HCT116 (cell line): ENCODE measurements around the gene KBTBD13. TPM values are rescaled to one million over a fixed set of nuclear protein-coding genes. Genes with fewer than 3 reads are reported as not detected.

ENCODE experiments used
- ATAC-seq: fragments of 200-7000 bp; cut with Tn5 transposase; 2 replicates; pipeline ENCODE4 v1.9.1; 2020; ENCODE audit warnings: mild to moderate bottlenecking, moderate library complexity
- BruUV-seq: library from RNA; stranded (reverse); fragments of 400-500 nt; replicated peaks from 2 replicates; lab custom pipeline; 2021; lab: Mats Ljungman, UMichigan
- CTCF ChIA-PET: fragments of 300-600 bp; sonication (Branson Sonifier 250); formaldehyde crosslinking; loops from one replicate; lab custom pipeline; 2021; ENCODE audit warnings: antibody characterized with exemption; lab: Charles Lee
- POLR2A ChIA-PET: fragments of 300-600, 350-600 bp; sonication (Branson Sonifier 250); formaldehyde crosslinking; loops from one replicate; lab custom pipeline; 2021; ENCODE audit warnings: antibody characterized with exemption; lab: Charles Lee
- RAD21 ChIA-PET, 2 experiments: fragments of 300-600 bp; sonication (Branson Sonifier 250); formaldehyde crosslinking; loops; one replicate each; lab custom pipeline; 2023; ENCODE audit warnings: low total read pairs in 2 of 2; ENCODE audit not compliant: uncharacterized antibody in 2 of 2, unreplicated experiment in 2 of 2, low non-redundant PET in 1 of 2; lab: Charles Lee
- DNase-seq: peaks from one replicate; pipeline ENCODE4 v3.0.0-alpha.2; 2010; ENCODE audit warnings: low read depth, low spot score
- H2AFZ ChIP-seq: fragments of 200-600 bp; shearing (Covaris generic), sonication (generic); 2 replicates; pipeline ENCODE4 v1.6.1; 2017; ENCODE audit warnings: low read depth, mixed run types, mixed read lengths, antibody characterized with exemption, low read length; ENCODE audit not compliant: poor library complexity, severe bottlenecking
- H3K27ac ChIP-seq: 2 replicates; pipeline ENCODE4 v1.5.1; 2012; ENCODE audit warnings: low read depth, low read length
- H3K27me3 ChIP-seq: fragments of 200-600 bp; sonication (generic); 2 replicates; pipeline ENCODE4 v1.6.1; 2016; ENCODE audit warnings: mixed run types, low read length, mixed read lengths; ENCODE audit not compliant: insufficient read depth
- H3K36me3 ChIP-seq, 2 experiments: fragments of 200-500 bp in 1 of 2; fragments of 200-600 bp in 1 of 2; sonication (Bioruptor generic) in 1 of 2; sonication (generic) in 1 of 2; 2 replicates each; pipeline versions ENCODE4 v1.5.1 to v1.6.1; 2014 to 2016; ENCODE audit warnings: low read length in 2 of 2, inconsistent platforms in 1 of 2, mixed read lengths in 1 of 2, mixed run types in 1 of 2; ENCODE audit not compliant: insufficient read depth in 2 of 2, control insufficient read depth in 1 of 2
- H3K4me1 ChIP-seq, 2 experiments: fragments of 200-600 bp in 1 of 2; sonication (generic) in 1 of 2; 2 replicates each; pipeline versions ENCODE4 v1.5.1 to v1.6.1; 2012 to 2017; ENCODE audit warnings: low read length in 2 of 2, inconsistent platforms in 1 of 2, mild to moderate bottlenecking in 1 of 2, mixed read lengths in 1 of 2, mixed run types in 1 of 2, moderate library complexity in 1 of 2; ENCODE audit not compliant: insufficient read depth in 2 of 2, control insufficient read depth in 1 of 2
- H3K4me2 ChIP-seq: fragments of 200-600 bp; sonication (generic); 2 replicates; pipeline ENCODE4 v1.6.1; 2017; ENCODE audit warnings: mixed run types, low read length, mixed read lengths
- H3K4me3 ChIP-seq, 2 experiments: fragments of 200-600 bp in 1 of 2; sonication (generic) in 1 of 2; replicated peaks in 1 of 2; 2 replicates each; pipeline ENCODE4 v1.5.1; 2011 to 2016; ENCODE audit warnings: low read length in 2 of 2, control low read depth in 1 of 2, low read depth in 1 of 2, mild to moderate bottlenecking in 1 of 2, mixed read lengths in 1 of 2, mixed run types in 1 of 2
- H3K79me2 ChIP-seq: fragments of 200-600 bp; sonication (generic); 2 replicates; pipeline ENCODE4 v1.6.1; 2017; ENCODE audit warnings: mild to moderate bottlenecking, mixed run types, low read length, moderate library complexity, mixed read lengths; ENCODE audit not compliant: insufficient read depth
- H3K9ac ChIP-seq: fragments of 200-600 bp; sonication (generic); 2 replicates; pipeline ENCODE4 v1.6.1; 2016; ENCODE audit warnings: low read length, mixed read lengths
- H3K9me2 ChIP-seq: fragments of 200-600 bp; sonication (generic), shearing (Covaris generic); 2 replicates; pipeline ENCODE4 v1.6.1; 2017; ENCODE audit warnings: mixed run types, mild to moderate bottlenecking, moderate library complexity; ENCODE audit not compliant: insufficient read depth
- H3K9me3 ChIP-seq, 2 experiments: fragments of 200-500 bp in 1 of 2; fragments of 200-600 bp in 1 of 2; sonication (Bioruptor generic) in 1 of 2; sonication (generic) in 1 of 2; 2 replicates each; pipeline ENCODE4 v1.6.1; 2014 to 2017; ENCODE audit warnings: low read length in 2 of 2, mixed read lengths in 2 of 2, inconsistent platforms in 1 of 2, low read depth in 1 of 2, mild to moderate bottlenecking in 1 of 2, mixed run types in 1 of 2, moderate library complexity in 1 of 2; ENCODE audit not compliant: control insufficient read depth in 1 of 2, insufficient read depth in 1 of 2
- H4K20me1 ChIP-seq: fragments of 200-600 bp; sonication (generic), shearing (Covaris generic); 2 replicates; pipeline ENCODE4 v1.6.1; 2017; ENCODE audit warnings: mixed run types, mild to moderate bottlenecking, moderate library complexity; ENCODE audit not compliant: insufficient read depth
- ATF3 ChIP-seq: IDR thresholded peaks from 2 replicates; pipeline ENCODE4 v1.6.1; 2012
- CEBPB ChIP-seq: IDR thresholded peaks from 2 replicates; pipeline ENCODE4 v1.6.1; 2012; ENCODE audit warnings: low read depth
- EGR1 ChIP-seq: IDR thresholded peaks from 2 replicates; pipeline ENCODE4 v1.6.1; 2012; ENCODE audit warnings: low read depth
- ELF1 ChIP-seq: IDR thresholded peaks from 2 replicates; pipeline ENCODE4 v1.6.1; 2012; ENCODE audit warnings: low read depth, borderline replicate concordance
- EZH2phosphoT487 ChIP-seq: fragments of 200-600 bp; IDR thresholded peaks from 2 replicates; pipeline ENCODE4 v1.6.1; 2018; ENCODE audit warnings: antibody characterized with exemption, borderline replicate concordance
- MAX ChIP-seq: IDR thresholded peaks from 2 replicates; pipeline ENCODE4 v1.6.1; 2012
- POLR2A ChIP-seq: IDR thresholded peaks from 2 replicates; pipeline ENCODE4 v1.7.0; 2011; ENCODE audit warnings: borderline replicate concordance; ENCODE audit not compliant: insufficient read depth, insufficient read length; ENCODE audit errors: extremely low read depth
- RAD21 ChIP-seq: IDR thresholded peaks from 2 replicates; pipeline ENCODE4 v1.6.1; 2012; ENCODE audit warnings: low read depth, mild to moderate bottlenecking
- SP1 ChIP-seq: IDR thresholded peaks from 2 replicates; pipeline ENCODE4 v1.6.1; 2012; ENCODE audit warnings: low read depth
- SRF ChIP-seq: IDR thresholded peaks from 2 replicates; pipeline ENCODE4 v1.6.1; 2012; ENCODE audit warnings: low read depth
- TCF7L2 ChIP-seq: IDR thresholded peaks from 2 replicates; pipeline ENCODE4 v1.7.0; 2011; ENCODE audit warnings: borderline replicate concordance, inconsistent platforms; ENCODE audit not compliant: insufficient read depth, insufficient read length; ENCODE audit errors: extremely low read depth
- YY1 ChIP-seq: IDR thresholded peaks from 2 replicates; pipeline ENCODE4 v1.6.1; 2011; ENCODE audit warnings: low read length, low read depth, moderate library complexity, mild to moderate bottlenecking; ENCODE audit not compliant: insufficient replicate concordance; ENCODE audit errors: extremely low read depth
- intact Hi-C: fragments of 100-400 bp; cut with micrococcal nuclease; formaldehyde crosslinking; loops from 2 replicates; pipeline ENCODE4 v1.10.0; 2022
- total RNA-seq: library from RNA; stranded (reverse); gene quantifications from one replicate; pipeline ENCODE4 v1.2.1, GENCODE V29; 2021; ENCODE audit not compliant: unreplicated experiment

KBTBD13 gene
- total RNA-seq, 1 experiment from 2014 or later = not detected

GRCh38 chr15:65086680-65087111, 10.2 kb downstream of the KBTBD13 start:
- no peaks in the 10 kb centered on the region for H3K9me2 ChIP-seq
- H3K4me2 ChIP-seq = no peak overlapping the region
- H3K9me3 ChIP-seq = no peaks in the 10 kb centered on the region
- H3K4me1 ChIP-seq = peaks cover 0 to 2% of the 10 kb centered on the region in 2 experiments; a peak in 2 of 4 replicates
- CTCF ChIA-PET = interaction anchor here (0.8 to 2.0 kb wide), 7 partner anchors 8 to 53 kb away, joined by 3 to 7 read pairs (median 5); no protein-coding TSS in a partner anchor
- no peak overlapping the region for H2AFZ ChIP-seq
- no peak for DNase-seq
- peaks cover 7% of the 10 kb centered on the region; the same call in 1 of the 2 replicates for H3K27me3 ChIP-seq
- peak; percentile 65 for ATAC-seq
- POLR2A ChIA-PET = interaction anchor here (1.7 kb wide), 1 partner anchor 9 kb away, joined by 3 read pairs; no protein-coding TSS in a partner anchor
- no peak overlapping the region for H3K9ac ChIP-seq
- no peak overlapping the region for H3K4me3 ChIP-seq
- H3K36me3 ChIP-seq = no peaks in the 10 kb centered on the region
- intact Hi-C loops = loop anchor here (1.0 kb wide), 1 partner anchor 32 kb away; no protein-coding TSS in a partner anchor
- H3K27ac ChIP-seq = no peak overlapping the region
- BruUV-seq = no TSS peak
- no peaks in the 10 kb centered on the region for H3K79me2 ChIP-seq
- TF ChIP-seq ELF1 = no peak
- TF ChIP-seq SP1 = no peak
- TF ChIP-seq EZH2phosphoT487 = no peak
- no peak for TF ChIP-seq MAX
- no peak for TF ChIP-seq SRF
- no peak for TF ChIP-seq ATF3
- no peak for TF ChIP-seq POLR2A
- TF ChIP-seq YY1 = no peak
- no peak for TF ChIP-seq RAD21
- no peak for TF ChIP-seq EGR1
- TF ChIP-seq CEBPB = no peak
- TF ChIP-seq TCF7L2 = no peak
- RAD21 ChIA-PET = no interaction called here
- no peaks in the 10 kb centered on the region for H4K20me1 ChIP-seq
